Activated CD4-positive, alpha-beta T cell treated with anti-CD3 and anti-CD28 coated beads for 24 hours (primary cell): ENCODE measurements around the gene RALB.
"Not testable (repeated sequence)": the region's sequence is repeated elsewhere in the genome, so short reads cannot be mapped to it uniquely, and the experiment has no call there.

Experiments
- DNase-seq, 2 donors: peaks; one replicate each; pipeline ENCODE4 v3.0.0-alpha.2; 2020; ENCODE audit warnings: low read depth in 2 of 2

Gene RALB

DNA sequence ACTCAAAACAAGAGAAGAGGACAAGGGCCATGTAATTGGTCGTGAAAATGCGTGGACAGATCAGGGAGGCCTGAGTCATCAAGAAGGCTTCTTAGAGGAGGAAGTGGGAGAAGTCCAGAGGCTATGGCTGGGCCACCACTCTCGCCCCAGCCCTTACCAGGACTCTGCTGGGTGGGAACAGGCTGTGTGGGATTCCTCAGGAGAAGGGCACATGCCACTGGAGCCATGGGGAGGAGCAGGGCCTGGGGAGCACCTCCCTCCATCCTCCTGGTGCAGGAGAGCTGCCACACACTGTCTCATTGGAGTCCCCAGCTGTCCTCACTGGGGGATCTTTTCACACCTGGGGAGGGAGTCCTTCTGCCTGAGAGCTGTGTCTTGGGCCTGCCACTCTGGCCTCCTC is 9.4 kb upstream of the RALB start:
- DNase-seq = no peak

DNA sequence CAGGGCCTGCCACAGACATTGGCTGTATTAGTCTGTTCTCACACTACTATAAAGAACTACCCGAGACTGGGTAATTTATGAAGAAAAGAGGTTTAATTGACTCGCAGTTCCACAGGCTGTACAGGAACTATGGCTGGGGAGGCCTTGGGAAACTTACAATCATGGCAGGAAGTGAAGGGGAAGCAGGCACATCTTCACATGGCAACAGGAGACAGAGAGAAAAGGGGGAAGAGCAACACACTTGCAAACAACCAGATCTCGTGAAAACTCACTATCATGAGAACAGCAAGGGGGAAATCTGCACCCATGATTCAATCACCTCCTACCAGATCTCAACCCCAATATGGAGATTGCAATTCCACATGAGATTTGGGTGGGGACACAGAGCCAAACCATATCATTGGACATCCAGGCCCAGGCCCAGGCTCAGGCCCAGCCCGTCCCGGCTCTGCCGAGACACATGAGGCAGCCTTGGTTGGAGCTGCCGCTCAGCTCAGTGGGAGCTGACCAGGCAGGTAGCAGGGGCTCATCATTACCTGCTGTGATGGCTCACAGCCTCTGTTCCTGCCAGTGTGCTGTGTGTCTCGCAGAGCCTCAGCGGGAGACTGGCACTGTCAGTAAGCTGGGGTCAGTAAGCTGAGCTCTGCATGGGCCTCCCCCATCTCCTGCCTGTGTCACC is 8.6 kb upstream of the RALB start:
- DNase-seq = no peak

DNA sequence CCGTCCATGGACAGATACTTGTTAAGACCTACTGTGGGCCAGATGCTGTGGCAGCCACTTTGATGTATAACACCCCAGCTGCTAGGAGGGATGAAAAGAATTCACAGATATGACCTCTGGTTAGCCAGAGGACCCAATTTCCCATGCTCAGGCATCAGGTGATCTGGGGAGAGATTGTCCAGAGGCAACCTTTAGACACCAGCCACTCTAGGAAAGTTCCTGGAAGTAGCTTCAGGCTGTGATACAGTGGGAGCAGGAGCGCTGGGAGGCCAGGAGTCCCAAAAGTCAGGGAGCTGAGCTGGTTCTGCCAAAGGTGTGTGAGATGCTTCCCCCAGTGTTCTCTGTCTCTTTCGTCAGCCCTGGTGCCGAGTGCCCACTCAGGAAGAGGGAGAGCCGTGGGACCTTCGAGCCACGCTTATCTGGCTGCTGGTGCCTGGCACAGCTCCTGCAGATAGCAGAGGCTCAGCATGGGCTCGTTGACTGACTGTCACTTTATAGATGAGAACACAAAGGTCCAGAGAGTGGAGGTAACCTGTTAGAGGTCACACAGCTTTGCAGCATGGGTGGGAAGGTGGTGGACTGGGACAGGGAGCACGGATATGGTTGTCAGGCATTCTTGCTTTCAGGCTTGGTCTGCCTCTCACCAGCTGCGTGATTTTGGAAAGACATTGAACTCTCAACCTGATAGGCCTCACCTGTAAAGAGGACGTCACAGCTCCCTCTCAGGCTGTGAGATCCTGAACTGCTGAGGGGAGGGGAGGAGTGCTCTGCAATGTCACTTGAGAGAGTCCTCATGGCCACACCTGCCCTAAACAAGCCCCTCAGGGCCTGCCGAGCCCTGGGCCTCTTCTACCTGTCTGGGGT is 7.8 kb upstream of the RALB start:
- DNase-seq = no peak

DNA sequence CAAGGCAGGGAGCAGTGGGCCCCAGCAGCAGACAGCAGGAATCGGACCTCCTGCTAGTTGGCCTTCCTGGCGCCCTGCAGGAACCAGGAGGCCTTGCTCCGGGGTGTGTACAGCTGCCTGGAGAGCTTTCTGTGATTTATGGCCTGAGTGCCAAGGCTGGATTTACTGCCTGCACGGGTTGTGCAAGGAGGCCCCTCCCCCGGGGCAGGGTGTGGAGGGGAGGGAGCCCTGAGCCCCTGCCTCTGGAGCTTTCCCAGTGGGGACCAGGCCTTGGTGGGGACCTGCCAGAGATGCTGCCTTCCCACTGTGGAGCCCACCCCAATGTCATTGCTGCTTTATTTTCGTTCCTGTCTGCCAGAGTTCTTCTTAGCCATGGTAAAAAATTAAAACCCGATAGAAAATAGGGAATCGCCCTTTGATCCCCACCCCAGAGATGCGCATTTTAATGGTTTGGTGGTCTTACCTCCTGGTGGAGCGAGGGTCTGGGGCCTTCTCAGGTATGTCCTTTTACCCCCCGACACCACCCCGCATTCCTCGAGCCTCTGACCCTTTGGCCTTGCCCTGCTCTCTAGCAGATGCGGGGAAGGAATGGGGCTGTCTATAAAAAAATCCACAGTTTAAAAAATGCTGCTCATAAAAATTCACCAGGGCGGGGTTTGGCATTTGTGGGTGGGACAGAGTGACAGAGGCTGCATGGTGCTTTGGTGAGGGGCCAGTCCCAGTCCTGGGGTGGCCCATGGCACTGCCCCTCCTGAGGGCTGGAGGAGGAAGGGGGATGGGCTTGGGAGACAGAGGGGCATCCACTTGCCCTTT is 6.9 kb upstream of the RALB start:
- no peak for DNase-seq

DNA sequence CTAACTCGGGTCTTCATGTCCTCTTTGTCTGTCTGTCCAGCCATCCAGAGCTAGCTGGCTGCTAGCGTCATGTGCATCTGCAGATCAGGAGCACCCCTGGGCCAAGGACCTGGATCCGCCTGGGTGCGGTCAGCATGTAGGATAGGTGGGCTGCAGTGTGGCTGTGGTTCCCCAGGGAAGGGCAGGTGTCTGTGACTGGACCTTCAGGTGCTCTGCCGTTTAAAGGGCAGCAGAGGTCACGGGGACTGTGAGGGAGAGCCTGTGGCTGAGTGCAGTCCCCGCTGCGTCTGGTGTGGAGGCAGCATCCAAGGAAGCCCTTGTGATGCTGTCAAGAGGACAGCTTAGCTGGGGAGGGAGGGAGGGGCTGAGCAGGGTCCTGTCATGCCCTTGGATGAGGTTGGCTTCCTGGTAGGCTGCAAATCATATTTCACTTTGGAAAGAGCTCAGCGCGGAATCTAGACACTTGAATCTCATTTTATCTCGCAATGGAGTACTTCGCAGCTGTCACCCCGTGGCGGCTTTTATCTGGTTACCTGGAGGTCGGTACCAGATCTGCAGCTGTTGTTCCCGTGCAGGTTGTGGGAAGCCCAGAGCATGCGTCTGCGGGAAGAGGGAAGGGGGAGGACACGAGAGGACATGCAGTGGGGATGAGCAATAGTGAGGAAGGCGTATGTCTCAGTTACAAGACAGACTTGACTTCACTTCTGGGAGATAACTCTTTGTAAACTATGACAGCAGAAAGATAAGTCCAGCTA is 5.9 kb upstream of the RALB start:
- no peak for DNase-seq

DNA sequence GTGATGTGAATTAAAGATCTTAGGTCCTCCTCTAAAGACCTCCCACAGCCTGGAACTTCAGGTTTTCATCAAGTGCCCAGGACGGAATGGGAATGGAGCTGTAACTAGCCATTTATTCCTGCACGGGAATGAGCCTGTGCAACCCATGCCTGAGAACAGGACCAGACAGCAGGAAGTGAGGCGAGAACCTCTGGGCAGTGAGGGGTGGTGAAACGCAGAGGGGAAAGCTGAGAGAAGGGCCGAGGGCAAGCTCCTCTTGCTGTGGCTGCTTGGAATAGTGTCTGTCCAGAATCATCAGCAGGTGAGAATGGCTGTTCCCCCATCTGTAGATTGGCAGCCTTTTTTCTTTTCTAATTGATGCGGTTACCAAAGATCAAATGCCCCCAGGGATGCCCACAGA is 4.8 kb upstream of the RALB start:
- DNase-seq = no peak

DNA sequence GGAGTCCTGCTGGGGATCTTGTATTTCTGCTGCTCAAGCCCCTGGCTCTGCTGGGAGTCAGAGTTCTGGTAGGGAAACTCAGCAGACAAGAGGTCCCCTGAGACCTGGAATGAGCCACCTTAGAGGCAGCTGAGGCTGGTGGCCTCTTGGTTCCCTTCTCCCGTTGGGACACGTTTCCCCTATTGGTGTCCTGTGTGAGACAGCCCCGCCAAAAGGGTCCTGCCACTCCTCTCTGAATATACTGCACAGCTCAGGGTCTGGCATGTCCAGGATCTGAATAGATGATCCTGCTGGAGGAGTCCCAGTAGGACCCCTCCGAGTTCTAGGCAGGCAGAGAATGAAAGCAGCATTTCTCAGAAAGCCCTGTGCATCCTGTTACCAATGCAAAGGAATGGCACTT is 2.0 kb upstream of the RALB start:
- DNase-seq = no peak

DNA sequence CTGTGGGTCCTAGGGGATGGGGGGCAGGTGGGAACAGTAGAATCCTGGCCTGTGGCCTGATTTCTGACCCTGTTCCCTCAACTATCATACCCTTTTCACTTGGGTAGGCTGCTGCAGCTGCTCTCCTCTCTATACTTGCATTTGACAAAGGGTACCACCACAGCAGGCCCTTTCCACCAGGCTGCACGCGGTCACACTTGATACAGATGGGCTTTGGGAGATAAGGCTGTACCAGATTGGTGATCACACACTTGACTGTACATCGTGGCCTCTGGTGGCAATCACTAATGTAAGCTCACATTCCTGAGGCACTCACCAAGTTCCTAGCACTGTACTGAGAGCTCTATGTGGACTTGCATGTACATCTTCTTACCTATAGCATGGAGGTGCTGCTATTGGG is 1.6 kb upstream of the RALB start:
- no peak for DNase-seq

DNA sequence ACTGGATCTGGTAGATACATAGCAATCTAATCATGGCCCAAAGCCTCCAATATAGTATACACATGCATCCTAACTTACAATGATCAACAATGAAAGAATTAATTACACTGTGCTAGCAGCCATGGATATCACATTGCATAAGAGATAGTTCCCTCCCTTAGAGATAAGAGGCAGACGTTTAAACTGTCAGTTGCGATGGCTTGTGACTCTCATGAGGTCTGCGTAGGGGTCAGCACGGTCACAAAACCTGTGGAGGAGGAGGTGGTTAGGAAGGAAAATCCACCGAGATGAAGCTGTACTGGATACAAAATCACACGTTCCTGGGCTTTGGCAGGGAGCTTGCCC is 800 bp upstream of the RALB start:
- DNase-seq = no peak

DNA sequence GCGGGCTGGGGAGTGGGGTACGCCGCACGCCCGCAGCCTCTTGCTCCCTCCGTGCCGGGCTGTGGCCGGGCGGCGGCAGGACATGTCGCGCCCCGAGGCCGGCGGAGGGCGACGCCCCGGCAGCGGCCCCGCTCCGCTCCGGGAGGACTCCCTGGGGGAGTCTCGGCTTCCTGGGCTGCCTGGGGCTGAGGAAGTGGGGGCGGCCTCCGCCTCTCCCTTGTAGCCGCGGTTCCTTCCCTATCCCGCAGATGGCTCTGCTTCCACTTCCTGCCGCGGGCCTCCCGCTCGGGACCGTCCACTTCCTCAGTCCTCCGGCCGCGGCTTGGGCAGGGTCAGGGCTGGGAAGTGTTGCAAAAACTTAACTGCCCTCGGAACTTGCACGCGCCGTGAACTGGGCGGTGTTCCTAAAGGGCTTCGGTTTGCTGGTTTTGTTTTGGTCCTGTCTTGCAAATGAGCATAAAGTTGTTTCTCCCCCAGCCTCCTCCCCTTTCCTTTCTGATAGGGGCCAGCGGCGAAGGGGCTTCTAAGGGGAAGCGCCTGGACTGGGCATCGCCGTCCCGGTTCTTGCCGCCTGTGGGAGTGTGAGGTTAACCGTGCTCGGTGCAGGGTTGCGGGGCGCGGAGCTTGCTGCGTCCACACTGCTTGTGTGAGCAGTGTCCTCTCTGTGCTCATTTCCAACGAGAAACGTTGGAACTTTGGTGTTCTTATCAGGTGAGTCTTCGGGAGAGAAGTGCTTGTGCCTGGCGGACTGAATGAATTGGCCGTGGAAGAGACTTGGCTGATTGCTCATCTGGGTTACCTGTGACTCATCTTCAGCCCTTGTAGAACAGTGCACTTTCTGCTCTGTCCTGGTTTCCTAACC is 600 bp downstream of the RALB start:
- peak in 1 of 2 donors; percentile 23 for DNase-seq

DNA sequence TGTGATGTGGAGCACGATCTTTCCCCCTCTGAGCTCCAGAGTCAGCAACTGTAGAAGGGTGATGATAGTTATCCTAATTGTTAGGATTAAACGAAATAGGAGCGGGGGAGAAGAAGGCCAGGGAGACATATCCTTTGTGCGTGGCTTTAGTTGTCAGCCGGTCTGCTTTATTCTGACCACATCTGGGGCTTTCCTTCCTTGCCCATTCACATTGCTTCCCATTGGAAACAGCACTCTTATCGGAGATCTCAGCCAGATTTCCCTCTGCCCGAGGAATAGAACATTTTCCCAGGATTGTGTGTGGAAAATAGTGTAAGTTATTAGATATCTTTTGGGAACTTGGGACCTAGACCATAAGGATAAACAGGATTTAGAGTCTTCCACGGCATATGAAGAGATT is 1.5 kb downstream of the RALB start:
- no peak for DNase-seq

DNA sequence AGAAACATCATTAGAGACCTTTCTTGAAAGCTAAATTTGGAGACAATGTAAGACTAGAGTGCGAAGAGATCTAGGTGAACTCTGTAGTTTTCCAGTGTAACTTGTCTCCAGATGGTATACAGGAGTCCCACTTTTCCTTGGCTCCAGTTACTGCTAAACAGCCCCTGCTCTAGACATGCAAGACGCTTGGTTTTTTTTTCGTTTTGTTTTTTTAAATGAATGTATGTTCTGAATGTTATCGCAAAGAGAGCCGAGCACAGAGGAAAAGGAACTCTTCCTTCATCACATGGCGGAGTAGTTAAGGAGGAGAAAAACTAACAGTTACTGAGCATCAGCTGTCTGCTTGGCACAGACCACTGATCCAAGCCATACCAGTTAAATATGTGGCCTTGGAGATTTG is 2.4 kb downstream of the RALB start:
- DNase-seq = no peak

DNA sequence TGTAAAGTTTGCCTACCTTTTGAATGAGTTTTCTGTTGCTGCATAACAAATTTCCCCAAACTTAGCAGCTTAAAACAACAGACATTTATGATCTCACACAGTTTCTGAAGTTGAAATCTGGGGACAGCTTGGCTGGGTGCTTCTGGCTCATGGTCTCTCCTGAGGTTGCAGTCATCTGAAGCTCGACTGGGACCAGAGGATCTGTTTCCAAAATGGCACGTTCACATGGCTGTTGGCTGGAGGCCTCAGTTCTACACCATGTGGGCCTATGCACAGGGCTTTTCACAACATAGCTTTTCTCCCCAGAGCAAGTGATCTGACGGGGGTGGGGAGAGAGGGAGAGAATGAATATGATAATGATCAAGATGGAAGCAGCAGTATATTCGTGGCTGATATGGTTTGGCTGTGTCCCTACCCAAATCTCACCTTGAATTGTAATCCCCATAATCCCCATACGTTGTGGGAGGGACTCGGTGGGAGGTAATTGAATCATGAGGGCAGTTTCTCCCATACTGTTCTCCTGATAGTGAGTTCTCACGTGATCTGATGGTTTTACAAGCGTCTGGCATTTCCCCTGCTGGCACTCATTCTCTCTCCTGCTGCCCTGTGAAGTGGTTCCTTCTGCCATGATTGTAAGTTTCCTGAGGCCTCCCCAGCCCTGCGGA is 3.5 kb downstream of the RALB start:
- no peak for DNase-seq

DNA sequence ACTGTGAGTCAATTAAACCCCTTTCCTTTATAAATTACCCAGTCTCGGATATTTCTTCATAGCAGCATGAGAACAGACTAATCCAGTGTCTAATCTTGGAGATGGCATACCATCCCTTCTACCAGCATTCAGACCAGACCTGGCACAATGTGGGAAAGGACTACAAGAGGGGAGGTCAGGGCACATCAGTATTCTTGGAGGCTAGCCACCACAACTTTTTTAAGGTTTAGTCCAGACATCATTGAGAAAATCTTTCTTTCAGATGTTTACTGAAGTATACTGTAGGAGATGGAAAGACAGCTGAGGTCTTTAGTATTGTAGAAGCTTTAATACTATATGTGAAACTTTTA is 4.0 kb downstream of the RALB start:
- no peak for DNase-seq

DNA sequence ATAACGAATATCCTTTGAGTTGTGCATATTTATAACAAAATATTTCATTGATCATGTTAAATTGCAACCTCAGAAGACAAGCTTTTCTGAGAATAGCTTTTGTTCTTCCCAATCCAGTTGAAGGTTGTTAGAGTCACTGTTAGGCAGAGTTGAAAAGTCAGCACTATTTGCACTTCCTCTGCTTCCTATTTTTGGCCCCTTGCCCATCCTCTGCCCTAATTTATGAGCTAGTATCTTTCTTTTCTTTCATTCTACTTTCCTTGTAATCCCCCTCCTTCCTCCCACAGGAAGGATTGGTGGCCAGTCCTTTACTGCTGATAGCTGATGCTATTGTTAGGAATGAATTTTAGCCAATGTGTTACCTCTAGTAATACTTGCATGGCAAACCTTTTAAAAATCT is 4.9 kb downstream of the RALB start:
- no peak for DNase-seq

DNA sequence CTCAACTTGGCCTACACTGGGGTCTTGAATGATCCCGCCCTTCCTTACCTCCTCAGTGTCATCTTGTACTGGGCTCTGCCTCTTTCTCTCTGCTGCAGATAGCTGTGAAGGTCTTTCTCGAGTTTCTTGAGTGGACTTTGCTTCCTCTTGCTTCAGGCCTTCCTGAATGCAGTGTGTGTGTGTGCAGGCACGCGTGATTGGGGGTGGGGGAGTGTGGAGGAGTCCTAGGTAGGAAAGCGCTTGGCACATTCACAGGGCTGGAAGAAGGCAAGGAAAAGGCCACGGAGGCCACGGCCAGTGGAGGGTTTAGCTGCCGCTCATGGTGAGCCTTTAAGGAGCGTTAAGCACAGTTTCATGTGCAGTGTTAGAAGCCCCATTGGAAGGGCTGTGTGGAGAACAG is 5.5 kb downstream of the RALB start:
- no peak for DNase-seq

DNA sequence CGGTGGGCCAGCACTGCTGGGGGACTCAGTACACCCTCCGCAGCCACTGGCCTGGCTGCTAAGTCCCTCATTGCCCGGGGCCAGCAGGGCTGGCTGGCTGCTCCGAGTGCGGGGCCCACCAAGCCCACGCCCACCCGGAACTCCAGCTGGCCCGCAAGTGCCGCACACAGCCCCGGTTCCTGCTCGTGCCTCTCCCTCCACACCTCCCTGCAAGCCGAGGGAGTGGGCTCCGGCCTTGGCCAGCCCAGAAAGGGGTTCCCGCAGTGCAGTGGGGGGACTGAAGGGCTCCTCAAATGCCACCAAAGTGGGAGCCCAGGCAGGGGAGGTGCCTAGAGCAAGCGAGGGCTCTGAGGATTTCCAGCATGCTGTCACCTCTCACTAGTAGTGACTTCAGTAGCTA is 7.3 kb downstream of the RALB start:
- not testable (repeated sequence) for DNase-seq

DNA sequence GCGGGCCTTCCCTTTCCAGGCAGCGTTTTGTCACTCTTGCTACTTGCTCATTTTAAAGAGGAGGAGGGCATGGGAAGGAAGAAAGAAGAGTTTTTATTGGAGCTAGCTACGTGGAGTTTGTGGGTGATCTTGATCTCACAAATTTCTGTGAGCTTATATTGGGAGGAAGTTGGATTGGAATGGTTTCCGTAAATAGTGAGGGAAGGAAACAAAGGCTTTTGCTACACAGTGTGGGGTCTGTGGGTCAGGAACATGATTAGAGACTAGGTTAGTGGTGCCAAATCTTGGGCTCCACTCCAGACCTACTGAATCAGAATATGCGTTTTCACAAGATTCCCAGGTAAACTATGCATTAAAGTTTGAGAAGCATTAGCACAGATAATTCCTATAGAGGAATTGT is 8.1 kb downstream of the RALB start:
- DNase-seq = no peak

DNA sequence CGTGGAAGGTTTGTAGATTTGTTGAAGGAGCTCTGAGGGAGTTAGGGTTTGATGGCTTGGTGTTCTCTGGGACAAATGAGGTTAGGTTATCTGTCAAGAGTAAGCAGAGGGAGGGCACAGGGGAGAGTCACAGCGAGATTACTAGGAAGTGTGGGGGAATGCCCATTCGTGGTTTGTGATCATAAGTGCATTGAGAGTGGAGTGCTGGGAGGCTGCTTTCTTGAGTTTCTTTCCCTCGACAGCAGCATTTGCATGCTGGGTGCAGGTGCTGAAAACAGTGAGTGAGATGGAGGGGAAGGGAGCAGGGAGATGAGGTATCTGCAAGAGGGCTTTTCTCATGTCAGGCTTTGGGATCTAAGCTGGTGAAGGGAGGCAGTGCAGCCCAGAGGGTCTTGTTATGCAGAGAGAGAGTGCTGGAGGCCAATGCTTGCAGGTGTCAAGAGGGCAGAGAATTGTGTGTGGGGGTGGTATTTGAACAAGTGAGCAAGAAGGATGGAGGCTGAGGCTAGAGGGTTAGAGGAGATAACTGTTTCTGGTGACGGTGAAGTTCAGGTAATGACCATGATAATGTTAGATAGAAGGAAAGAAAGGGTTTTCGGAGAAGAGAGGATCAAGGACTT is 8.8 kb downstream of the RALB start:
- DNase-seq = peak; percentile 34 to 35

DNA sequence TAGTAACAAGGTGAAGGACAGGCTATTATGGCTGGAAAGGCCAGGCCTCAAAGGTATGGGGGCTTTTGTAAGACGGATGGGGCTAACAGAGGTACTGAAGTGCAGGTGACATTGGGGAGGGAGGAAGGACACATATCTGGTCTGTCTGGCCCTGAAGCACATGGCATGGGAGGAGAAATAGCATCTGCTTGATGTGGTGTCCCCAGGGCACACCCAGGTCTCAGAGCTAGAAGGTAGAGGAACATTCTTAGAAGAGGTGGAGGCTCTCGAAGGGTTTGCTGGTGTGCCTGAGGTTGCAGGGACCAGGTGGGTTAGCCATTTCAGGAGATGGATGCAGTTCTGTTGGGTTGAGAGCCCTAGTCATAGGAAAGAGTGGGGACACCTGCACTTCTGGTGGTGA is 9.5 kb downstream of the RALB start:
- no peak for DNase-seq
